Neural cell (in vitro differentiated cells): ENCODE data around the gene ERCC3.
"Not testable (repeated sequence)": the region's sequence is repeated elsewhere in the genome, so short reads cannot be mapped to it uniquely, and the experiment has no call there.

Experiments
- EP300 ChIP-seq: fragments of 450-650 bp; conservative IDR thresholded peaks from 2 replicates; pipeline ENCODE4 v1.6.1; 2014; ENCODE audit warnings: antibody characterized with exemption, mild to moderate bottlenecking, moderate library complexity; ENCODE audit not compliant: poor library complexity, severe bottlenecking
- EZH2 ChIP-seq: fragments of 200-600, 300-800 bp; shearing (Covaris generic), sonication (generic); IDR thresholded peaks from 2 replicates; pipeline ENCODE4 v1.6.1; 2014; ENCODE audit warnings: antibody characterized with exemption, low read length, borderline replicate concordance, mild to moderate bottlenecking; ENCODE audit not compliant: insufficient read depth, poor library complexity, severe bottlenecking
- POLR2AphosphoS5 ChIP-seq: IDR thresholded peaks from 2 replicates; pipeline ENCODE4 v1.6.1; 2012
- TF ChIP-seq, protein P1 (sequence below): fragments of 450-650 bp; IDR thresholded peaks from 2 replicates; pipeline ENCODE4 v1.5.1; 2014; ENCODE audit warnings: antibody characterized with exemption, mild to moderate bottlenecking, moderate library complexity; ENCODE audit not compliant: poor library complexity, severe bottlenecking

DNA sequence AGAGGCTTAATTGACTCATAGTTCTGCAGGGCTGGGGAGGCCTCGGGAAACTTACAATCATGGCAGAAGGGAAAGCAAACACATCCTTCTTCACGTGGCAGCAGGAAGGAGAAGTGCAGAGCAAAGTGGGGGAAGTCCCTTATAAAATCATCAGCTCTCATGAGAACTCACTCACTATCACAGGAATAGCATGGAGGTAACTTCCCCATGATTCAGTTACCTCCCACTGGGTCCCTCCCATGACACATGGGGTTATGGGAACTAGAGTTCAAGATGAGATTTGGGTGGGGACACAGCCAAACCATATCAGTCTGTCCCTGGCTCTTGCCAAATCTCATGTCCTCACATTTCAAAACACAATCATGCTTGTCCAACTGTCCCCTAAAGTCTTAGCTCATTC, 52.8 kb downstream of the ERCC3 start:
- TF ChIP-seq, protein P1, sequence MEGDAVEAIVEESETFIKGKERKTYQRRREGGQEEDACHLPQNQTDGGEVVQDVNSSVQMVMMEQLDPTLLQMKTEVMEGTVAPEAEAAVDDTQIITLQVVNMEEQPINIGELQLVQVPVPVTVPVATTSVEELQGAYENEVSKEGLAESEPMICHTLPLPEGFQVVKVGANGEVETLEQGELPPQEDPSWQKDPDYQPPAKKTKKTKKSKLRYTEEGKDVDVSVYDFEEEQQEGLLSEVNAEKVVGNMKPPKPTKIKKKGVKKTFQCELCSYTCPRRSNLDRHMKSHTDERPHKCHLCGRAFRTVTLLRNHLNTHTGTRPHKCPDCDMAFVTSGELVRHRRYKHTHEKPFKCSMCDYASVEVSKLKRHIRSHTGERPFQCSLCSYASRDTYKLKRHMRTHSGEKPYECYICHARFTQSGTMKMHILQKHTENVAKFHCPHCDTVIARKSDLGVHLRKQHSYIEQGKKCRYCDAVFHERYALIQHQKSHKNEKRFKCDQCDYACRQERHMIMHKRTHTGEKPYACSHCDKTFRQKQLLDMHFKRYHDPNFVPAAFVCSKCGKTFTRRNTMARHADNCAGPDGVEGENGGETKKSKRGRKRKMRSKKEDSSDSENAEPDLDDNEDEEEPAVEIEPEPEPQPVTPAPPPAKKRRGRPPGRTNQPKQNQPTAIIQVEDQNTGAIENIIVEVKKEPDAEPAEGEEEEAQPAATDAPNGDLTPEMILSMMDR: not testable (repeated sequence)
- not testable (repeated sequence) for TF ChIP-seq POLR2AphosphoS5, EZH2, EP300
